ENCODE results near the gene CAT.
A peak's percentile ranks its signal among the peaks of the same experiment; 100 is the strongest.

DNA sequence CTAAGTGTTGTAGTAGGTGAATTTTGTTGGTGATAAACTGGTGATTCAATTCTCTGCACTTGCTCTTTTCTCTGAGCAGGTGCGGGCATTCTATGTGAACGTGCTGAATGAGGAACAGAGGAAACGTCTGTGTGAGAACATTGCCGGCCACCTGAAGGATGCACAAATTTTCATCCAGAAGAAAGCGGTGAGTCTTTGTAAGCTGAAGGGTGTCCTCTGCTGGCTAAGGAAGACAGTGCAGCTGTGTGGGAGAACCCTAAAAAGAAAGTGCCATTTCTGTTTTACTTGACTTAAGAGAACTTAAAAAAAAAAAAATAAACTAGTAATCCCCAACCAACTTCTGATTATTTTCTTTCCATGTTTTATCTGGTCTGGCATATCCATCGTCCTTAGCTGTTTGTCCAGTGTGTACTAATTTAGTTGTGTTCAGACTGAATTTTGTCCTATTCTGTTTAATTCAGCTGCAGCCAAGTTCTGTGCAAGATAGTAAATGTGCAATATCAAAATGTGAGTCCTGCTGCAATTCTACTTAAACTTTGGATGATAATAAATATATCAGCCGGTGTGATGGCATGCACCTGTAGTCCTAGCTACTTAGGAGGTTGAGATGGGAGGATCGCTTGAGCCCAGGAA lies 29.6 kb downstream of the CAT start:
- TF ChIP-seq, protein P1, sequence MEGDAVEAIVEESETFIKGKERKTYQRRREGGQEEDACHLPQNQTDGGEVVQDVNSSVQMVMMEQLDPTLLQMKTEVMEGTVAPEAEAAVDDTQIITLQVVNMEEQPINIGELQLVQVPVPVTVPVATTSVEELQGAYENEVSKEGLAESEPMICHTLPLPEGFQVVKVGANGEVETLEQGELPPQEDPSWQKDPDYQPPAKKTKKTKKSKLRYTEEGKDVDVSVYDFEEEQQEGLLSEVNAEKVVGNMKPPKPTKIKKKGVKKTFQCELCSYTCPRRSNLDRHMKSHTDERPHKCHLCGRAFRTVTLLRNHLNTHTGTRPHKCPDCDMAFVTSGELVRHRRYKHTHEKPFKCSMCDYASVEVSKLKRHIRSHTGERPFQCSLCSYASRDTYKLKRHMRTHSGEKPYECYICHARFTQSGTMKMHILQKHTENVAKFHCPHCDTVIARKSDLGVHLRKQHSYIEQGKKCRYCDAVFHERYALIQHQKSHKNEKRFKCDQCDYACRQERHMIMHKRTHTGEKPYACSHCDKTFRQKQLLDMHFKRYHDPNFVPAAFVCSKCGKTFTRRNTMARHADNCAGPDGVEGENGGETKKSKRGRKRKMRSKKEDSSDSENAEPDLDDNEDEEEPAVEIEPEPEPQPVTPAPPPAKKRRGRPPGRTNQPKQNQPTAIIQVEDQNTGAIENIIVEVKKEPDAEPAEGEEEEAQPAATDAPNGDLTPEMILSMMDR (IDR thresholded peaks at IDR 0.05; ENCODE audit: low read depth, low read length, poor library complexity, severe bottlenecking), result peak; percentile 77
- no peak for TF ChIP-seq EZH2phosphoT487 (IDR thresholded peaks at IDR 0.05; ENCODE audit: borderline replicate concordance, low read length)
